GM13976 (cell line): Measurements from ENCODE around the gene GRIN2A.

Experiments used
- DNase-seq: peaks from one replicate; pipeline ENCODE4 v3.0.0; 2012; ENCODE audit warnings: low spot score
- in situ Hi-C: fragments of 300-500 bp; cut with MboI; formaldehyde crosslinking; loops from one replicate; pipeline ENCODE4 v1.12.0; 2022; ENCODE audit warnings: low sequenced_read_pairs, mixed read lengths, inconsistent platforms; ENCODE audit not compliant: unreplicated experiment
- TF ChIP-seq, protein P1 (sequence below): IDR thresholded peaks from 2 replicates; pipeline ENCODE4 v1.5.1; 2012; ENCODE audit warnings: borderline replicate concordance, mild to moderate bottlenecking; ENCODE audit not compliant: insufficient read depth; ENCODE audit errors: extremely low read depth, missing control alignments, control extremely low read depth

GRIN2A gene

DNA sequence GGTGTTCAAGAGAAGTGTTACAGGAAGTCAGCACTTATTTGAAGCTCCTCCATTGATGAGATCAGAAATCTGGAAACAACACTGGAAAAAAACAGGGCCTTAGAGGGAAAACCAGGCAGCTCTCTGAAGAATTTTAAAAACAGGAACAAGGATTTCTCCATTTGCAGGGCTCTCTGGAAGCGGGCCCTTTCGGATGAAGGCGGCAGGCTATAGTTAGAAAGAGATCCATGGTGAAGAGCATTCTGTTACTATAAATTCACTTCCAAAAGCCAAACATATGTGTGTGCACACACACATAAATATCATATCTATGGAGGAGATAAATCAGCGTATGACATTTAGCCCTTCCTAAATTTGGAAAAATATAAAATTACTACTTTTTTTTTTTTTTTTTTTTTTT, 42.6 kb upstream of the GRIN2A start:
- in situ Hi-C loops, result no loop called here
- DNase-seq, result no peak
- TF ChIP-seq, protein P1, sequence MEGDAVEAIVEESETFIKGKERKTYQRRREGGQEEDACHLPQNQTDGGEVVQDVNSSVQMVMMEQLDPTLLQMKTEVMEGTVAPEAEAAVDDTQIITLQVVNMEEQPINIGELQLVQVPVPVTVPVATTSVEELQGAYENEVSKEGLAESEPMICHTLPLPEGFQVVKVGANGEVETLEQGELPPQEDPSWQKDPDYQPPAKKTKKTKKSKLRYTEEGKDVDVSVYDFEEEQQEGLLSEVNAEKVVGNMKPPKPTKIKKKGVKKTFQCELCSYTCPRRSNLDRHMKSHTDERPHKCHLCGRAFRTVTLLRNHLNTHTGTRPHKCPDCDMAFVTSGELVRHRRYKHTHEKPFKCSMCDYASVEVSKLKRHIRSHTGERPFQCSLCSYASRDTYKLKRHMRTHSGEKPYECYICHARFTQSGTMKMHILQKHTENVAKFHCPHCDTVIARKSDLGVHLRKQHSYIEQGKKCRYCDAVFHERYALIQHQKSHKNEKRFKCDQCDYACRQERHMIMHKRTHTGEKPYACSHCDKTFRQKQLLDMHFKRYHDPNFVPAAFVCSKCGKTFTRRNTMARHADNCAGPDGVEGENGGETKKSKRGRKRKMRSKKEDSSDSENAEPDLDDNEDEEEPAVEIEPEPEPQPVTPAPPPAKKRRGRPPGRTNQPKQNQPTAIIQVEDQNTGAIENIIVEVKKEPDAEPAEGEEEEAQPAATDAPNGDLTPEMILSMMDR, result no peak

DNA sequence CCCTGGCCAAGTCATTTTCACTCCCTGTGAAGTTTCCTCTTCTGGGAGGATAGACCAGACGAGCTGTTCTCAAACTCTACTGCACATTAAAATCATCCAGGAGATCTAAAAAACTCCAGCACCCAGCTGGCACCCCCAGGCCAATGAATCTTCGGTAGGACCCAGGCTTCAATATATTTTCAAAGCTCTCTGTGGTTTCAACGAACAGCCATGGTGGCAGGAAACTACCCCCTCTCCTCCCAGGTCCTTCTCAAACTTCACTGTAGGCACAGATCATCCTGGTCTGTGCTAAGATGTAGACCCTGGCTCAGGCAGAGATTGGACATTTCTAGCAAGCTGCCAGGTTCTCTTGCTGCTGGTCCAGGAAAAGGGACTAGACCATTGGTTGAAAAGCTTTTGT, 38.7 kb upstream of the GRIN2A start:
- TF ChIP-seq, protein P1, result no peak
- in situ Hi-C loops, result no loop called here

DNA sequence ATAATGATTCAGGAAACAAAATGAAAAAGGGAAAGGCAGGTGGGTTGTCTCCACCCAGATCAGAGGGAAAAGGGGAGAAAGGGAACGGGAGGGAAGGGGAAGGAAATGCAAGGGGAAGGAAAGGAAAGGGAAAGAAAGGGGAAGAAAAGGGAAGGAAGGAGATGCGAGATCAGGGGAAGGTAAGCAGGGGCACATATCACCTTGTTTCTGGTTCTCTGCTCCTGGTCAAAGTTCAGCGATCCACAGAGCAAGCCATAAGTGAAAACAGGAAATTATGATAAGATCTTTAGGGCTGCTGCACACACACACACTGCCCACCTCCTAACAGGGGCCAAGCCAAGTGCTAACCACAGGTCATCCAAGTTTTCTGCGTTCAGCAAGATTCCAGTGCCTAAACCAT, 37.5 kb upstream of the GRIN2A start:
- in situ Hi-C loops, result no loop called here
- no peak for DNase-seq
- TF ChIP-seq, protein P1, result no peak

More for the DNA sequence above, 38.7 kb upstream of the GRIN2A start:
- no peak for DNase-seq

DNA sequence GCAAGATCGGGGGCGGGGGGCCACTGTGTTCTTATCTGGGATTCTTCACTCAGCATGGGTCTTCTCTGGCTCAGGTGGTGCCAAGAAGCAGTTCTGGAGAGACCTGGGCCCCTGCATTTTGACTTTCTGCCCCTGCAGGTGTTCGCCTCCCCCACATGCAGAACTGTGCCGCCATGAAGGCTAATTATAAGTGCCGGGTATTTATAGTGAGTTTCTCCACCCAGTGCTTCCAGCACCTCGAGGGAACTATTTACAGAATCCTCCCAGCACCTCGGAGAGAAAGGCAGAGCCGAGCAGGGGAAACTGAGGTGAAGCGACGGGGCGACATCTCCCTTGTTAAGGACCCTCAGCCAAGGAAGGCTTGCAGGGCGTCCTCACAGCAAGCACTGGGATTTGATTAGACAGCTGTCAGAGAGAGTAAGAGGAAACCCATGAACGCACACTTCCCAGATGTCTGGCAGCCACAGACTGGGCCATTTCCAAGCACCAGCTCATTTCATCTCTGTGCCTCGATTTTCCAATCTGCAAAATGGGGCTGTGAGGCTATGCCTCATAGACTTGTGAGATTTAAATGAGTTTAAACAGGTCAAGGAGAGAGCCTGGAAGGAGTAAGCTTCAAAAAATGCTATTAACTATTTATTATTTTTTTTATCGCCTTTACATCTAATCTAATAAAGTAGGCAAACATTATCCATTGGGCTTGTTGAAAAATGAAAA, 36.4 kb upstream of the GRIN2A start:
- TF ChIP-seq, protein P1, result no peak
- DNase-seq, result no peak
- in situ Hi-C loops, result no loop called here

DNA sequence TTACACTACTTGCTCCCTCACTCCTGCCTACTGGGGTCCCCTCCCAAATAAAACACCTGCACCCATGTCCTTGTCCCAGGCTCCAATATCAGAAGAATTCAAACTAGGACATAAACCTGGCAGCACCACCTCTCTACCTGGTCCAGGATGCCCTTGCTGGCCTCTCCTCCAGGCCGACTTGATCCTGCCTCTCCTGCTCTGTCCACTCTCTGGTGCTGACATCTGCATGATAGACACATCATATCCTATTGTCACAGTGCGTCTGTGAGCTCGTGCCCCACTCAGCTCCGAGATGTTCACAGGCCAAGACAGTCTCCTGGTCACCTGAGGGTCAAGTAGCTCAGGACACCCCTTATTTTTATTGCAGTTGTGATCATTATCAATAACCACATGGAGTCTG, 31.5 kb upstream of the GRIN2A start:
- no peak for DNase-seq
- TF ChIP-seq, protein P1, result no peak
- in situ Hi-C loops, result no loop called here

DNA sequence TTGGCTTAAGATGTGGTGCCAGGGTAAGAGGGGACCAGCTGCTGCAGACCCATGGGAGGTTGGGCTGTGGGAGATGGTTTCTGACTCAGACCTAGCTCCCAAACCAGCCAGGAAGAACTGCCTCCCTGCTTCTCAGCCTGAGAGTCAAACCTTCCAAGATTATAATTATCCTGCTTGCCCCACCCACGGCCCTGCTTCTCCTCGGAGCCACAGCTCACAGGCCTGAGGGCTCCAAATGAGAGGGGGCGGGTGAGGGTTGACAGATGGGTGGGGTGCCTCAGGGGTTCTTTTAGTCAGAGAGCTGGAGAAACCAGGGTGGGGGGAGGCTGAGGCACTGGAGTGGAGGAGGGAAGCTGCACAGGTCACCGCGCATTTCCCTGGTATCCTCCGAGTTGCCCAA, 28.7 kb upstream of the GRIN2A start:
- in situ Hi-C loops, result no loop called here
- TF ChIP-seq, protein P1, result no peak
- no peak for DNase-seq
